ENCODE measurements around the gene TLR1.
A peak's percentile ranks its signal among the peaks of the same experiment; 100 is the strongest.
"Not testable (repeated sequence)": the region's sequence is repeated elsewhere in the genome, so short reads cannot be mapped to it uniquely, and the experiment has no call there.

TLR1 gene

GRCh38 chr4:38804654-38805295 lies at the start of gene TLR1:
Gene TLR1 (minus strand): TSS chr4:38804791. CDS start chr4:38798831, 5,960 bp downstream.
- DNase-seq (ENCODE audit: low spot score), result peak; percentile 81

GRCh38 chr4:38846015-38846414 lies 41.4 kb upstream of the TLR1 start:
- DNase-seq (ENCODE audit: low spot score), result no peak

- DNase-seq (ENCODE audit: low spot score), result no peak
Measured at GRCh38 chr4:38842994-38843393, 38.4 kb upstream of the TLR1 start.

DNA sequence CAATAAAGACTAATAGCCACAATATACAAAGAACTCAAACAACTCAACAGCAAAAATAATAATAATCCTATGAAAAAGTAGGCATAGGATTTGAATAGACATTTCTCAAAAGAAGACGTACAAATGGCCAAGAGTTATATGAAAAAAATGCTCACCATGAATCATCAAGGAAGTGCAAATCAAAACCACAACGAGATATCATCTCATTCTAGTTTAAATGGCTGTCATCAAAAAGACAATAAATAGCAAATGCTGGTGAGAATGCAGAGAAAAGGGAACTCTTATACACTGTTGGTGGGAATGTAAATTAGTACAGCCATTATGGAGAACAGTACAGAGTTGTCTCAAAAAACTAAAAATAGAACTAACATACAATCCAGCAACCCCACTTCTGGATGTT lies 33.3 kb upstream of the TLR1 start:
- peak; percentile 54 for DNase-seq (ENCODE audit: low spot score)

- no peak for DNase-seq (ENCODE audit: low spot score)
Measured at GRCh38 chr4:38837334-38837733, 32.7 kb upstream of the TLR1 start.

DNA sequence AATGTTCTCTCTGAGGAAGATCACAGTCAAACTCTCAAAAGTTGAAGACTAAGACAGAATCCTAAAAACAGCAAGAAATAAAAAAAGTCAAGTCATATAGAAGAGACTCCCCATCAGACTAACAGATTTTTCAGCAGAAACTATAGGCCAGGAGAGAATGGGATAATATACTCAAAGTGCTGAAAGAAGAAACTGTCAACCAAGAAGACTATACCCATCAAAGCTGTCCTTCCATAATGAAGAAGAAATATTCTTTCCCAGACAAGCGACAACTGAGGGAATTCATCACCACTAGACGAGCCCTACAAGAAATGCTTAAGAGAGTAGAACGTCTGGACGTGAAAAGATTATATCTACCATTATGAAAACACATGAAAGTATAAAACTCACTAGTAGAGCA lies 30.0 kb upstream of the TLR1 start:
- no peak for DNase-seq (ENCODE audit: low spot score)

- DNase-seq (ENCODE audit: low spot score), result no peak
Measured at GRCh38 chr4:38832624-38833528, 28.3 kb upstream of the TLR1 start.

DNA sequence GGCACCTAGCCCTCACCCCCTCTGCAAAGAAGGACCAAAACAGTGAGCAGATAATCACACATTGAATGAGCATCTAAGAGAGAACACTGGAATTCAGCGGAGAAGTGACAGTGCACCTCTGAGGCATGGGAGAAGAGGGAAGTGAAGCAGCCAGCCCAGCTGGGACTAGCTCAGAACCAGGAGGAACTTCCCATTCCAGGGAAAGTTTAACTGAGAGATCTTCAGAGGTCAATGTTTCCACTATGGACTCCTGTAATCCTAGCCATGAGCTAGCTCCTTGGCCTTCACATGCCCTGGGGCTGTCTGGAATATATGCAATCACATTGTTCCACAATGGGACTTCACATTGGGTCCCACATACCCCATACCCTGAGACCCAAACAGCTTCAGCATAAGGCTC lies 27.6 kb upstream of the TLR1 start:
- no peak for DNase-seq (ENCODE audit: low spot score)

GRCh38 chr4:38831653-38832052 lies 27.1 kb upstream of the TLR1 start:
- DNase-seq (ENCODE audit: low spot score), result no peak

GRCh38 chr4:38829237-38829636 lies 24.6 kb upstream of the TLR1 start:
- no peak for DNase-seq (ENCODE audit: low spot score)

GRCh38 chr4:38823766-38824165 lies 19.2 kb upstream of the TLR1 start:
- no peak for DNase-seq (ENCODE audit: low spot score)

DNA sequence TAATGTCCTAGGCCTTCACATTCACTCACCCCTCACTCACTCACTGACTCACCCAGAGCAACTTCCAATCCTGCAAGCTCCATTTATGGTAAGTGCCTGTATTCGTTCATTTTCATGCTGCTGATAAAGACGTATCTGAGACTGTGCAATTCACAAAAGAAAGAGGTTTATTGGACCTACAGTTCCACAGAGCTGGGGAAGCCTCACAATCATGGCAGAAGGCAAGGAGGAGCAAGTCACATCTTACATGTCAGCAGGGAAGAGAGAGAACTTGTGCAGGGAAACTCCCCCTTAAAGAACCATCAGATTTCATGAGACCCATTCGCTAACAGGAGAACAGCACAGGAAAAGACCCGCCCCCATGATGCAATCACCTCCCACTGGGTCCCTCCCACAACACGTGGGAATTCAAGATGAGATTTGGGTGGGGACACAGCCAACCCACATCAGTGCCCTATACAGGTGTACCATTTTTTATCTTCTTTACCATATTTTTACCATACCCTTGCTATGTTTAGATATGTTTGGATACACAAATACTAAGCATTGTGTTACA lies 18.2 kb upstream of the TLR1 start:
- DNase-seq (ENCODE audit: low spot score), result no peak

DNA sequence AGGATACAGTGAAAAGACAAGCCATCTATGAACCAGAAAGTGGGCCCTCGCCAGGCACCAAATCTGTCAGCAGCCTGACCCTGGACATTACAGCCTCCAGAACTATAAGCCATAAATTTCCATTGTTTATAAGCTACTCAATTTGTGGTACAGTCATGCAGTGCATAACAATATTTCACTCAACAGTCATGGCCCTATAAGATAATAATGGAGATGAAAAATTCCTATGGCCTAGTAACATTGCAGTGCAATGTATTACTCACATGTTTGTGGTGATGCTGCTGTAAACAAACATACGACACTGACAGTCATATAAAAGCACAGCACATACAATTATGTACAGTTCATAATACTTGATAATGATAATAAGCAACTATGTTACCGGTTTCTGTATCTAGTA lies 17.1 kb upstream of the TLR1 start:
- no peak for DNase-seq (ENCODE audit: low spot score)

DNA sequence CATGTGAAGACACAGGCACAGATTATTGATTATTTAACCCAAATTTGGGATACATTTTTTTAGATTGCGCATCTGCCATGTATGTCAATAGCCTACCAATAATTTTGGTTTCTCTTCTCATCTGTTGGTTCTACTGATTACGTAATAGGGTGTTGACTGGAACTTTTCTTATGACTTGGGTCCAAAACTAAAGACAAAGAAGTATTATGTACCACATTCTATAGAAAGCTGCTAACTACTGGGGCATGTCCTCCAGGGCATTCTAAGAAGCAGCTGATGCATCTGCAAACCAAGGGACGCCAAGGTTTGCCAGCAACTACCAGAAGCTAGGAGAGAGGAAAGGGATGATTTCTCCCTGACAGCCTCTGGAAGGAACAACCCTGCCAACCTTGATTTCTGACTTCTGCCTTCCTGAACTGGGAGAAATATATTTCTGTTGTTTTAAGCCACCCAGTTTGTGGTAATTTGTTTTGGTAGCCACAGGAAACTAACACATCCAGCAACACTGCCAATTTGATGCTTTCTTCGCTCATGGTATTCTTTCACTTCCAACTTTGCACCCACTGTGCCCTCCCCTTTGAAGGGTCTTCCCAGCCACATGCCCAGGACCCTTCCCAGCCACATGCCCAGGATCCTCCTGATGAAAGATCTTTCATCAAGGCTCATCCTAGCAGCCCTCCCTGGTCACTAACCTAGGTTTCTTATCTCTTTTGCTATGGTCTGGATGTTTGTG lies 15.9 kb upstream of the TLR1 start:
- DNase-seq (ENCODE audit: low spot score), result no peak

DNA sequence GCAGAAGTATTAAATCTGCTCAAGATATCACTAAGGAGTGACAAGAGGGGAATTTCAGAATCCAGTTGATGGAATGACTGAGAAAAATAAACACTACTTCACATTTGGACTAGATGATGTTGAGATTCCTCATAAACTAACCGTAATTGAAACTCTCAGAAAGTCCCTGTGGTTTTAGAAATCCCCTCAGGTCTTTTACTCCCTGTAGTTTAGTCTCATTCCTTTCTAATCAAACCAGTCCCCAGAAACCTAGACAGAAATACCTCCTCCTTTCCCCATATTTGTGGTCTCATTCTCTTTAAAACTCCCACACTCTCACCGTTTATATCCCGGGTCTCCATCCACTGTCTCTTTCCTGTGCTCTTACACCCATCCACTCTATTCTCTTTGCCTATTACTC lies 15.0 kb upstream of the TLR1 start:
- DNase-seq (ENCODE audit: low spot score), result no peak

- DNase-seq (ENCODE audit: low spot score), result no peak
Measured at GRCh38 chr4:38818441-38818976, 13.9 kb upstream of the TLR1 start.

DNA sequence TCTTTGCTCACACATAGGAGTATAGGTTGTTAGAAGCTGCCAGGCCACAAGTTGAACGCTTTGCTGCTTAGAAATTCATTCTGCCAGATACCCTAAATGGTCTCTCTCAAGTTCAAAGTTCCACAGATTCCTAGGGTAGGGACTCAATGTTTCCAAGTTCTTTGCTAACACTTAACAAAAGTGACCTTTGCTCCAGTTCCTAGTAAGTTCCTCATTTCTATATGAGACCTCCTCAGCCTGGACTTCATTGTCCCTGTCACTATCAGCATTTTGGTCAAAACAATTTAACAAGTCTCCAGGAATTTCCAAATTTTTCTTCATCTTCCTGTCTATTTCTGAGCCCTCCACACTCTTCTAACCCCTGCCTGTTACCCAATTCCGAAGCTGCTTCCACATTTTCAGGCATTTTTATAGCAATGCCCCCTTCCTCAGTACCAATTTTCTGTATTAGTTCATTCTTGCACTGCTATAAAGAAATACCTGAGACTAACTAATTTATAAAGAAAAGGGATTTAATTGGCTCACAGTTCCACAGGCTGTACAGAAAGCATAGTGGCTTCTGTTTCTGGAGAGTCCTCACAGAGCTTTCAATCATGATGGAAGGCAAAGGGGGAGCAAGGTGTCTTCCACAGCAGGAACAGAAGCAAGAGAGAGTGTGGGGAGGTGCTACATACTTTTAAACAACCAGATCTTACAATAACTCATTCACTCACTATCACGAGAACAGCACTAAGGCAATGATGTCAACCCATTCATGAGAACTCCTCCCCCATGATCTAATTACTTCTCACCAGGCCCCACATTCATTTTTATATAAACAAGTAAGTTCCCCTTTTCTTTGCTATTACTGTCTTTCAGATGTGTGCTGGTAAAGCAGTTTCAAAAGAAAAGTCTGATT lies 11.5 kb upstream of the TLR1 start:
- no peak for DNase-seq (ENCODE audit: low spot score)

- no peak for DNase-seq (ENCODE audit: low spot score)
Measured at GRCh38 chr4:38814386-38814785, 9.8 kb upstream of the TLR1 start.

DNA sequence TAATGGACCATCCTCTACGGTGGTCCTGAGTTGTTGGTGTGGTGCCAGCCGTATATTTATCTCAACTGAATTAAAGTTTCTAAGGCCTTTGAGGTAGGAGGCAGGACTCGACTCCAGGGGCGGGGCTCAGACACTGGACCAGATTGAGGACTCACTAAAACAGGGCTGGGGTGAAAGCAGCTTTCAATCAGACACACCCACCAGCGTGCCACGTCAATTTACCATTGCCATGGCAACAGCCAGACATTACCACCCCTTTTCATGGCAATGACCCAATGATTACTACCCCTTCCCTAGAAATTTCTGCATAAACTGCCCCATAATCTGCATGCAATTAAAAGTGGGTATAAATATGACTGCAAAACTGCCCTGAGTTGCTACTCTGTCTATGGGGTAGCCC lies 6.7 kb upstream of the TLR1 start:
- DNase-seq (ENCODE audit: low spot score), result no peak

- not testable (repeated sequence) for DNase-seq (ENCODE audit: low spot score)
Measured at GRCh38 chr4:38807462-38807861, 2.9 kb upstream of the TLR1 start.

DNA sequence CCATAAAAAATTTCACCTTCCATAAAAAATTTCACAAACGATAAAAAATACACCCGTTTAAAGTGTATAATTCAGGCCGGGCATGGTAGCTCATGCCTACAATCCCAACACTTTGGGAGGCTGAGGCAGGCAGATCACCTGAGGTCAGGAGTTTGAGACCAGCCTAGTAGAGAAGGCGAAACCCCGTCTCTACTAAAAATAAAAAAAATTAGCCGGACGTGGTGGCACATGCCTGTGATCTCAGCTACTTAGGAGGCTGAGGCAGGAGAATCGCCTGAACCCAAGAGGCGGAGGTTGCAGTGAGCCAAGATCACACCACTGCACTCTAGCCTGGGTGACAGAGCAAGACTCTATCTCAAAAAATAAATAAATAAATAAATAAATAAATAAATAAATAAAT lies 1.7 kb upstream of the TLR1 start:
- DNase-seq (ENCODE audit: low spot score), result not testable (repeated sequence)

All from CD4-positive, alpha-beta T cell treated with Interleukin-2 at 100 ng/mL for 4 hours (primary cell).